Spleen (tissue), 3 donors: Measurements from ENCODE around the gene CCDC71L.
"Not testable (repeated sequence)": the region's sequence is repeated elsewhere in the genome, so short reads cannot be mapped to it uniquely, and the experiment has no call there.

ENCODE experiments used
- POLR2A ChIP-seq, 3 donors: fragments of 450-650 bp; IDR thresholded peaks; one replicate each; pipeline ENCODE4 v1.5.1; 2017; ENCODE audit warnings: antibody characterized with exemption in 3 of 3, mild to moderate bottlenecking in 1 of 3
- POLR2AphosphoS5 ChIP-seq, 3 donors: sonication (generic); formaldehyde crosslinking; IDR thresholded peaks; one replicate each; pipeline ENCODE4 v1.5.1; 2017; ENCODE audit warnings: antibody characterized with exemption in 3 of 3

DNA sequence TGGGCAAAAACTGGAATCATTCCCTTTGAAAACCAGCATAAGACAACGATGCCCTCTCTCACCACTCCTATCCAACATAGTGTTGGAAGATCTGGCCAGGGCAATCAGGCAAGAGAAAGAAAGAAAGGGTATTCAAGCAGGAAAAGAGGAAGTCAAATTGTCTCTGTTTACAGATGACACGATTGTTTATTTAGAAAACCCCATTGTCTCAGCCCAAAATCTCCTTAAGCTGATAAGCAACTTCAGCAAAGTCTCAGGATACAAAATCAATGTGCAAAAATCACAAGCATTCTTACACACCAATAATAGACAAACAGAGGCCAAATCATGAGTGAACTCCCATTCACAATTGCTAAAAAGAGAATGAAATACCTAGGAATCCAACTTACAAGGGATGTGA, 15.5 kb upstream of the CCDC71L start:
- TF ChIP-seq POLR2A, POLR2AphosphoS5 (IDR thresholded peaks at IDR 0.05): not testable (repeated sequence)
